ENCODE measurements around the gene ZC3HAV1L. TPM values are rescaled to one million over a fixed set of nuclear protein-coding genes. Genes with fewer than 3 reads are reported as not detected.

The ZC3HAV1L gene
- total RNA-seq (10 to 100 TPM in 1 of 5 experiments, 1 to 10 TPM in 1, under 1 TPM in 3; 0.35 to 26.7 (median 0.78) TPM), polyA plus RNA-seq (under 1 TPM in 1 of 2 donors, not detected in 1; 0.13 TPM), total RNA-seq (not detected)

GRCh38 chr7:139035586-139036353, at the start of gene ZC3HAV1L:
Gene ZC3HAV1L, minus strand, starts transcription at chr7:139036042. Its CDS starts 25 bp downstream, at chr7:139036017.
- Histone ChIP-seq H3K9me3 (ENCODE audit: control insufficient read depth in 2 of 3, low read length in 3 of 3) (no peaks in the 10 kb centered on the region), H3K4me1 (ENCODE audit: control insufficient read depth in 2 of 2, insufficient read depth in 2 of 2, low read length in 2 of 2) (peaks cover 0 to 6% of the 10 kb centered on the region in 2 donors), H3K4me3 (ENCODE audit: low read length) (peak within 1 kb of the TSS; percentile 55), H3K27me3 (ENCODE audit: control insufficient read depth in 2 of 2, insufficient read depth in 2 of 2, low read length in 2 of 2) (no peaks in the 10 kb centered on the region), H3K36me3 (ENCODE audit: control insufficient read depth in 2 of 3, insufficient read depth in 3 of 3, low read length in 3 of 3) (no peaks in the 10 kb centered on the region), H3K27ac (ENCODE audit: low read depth, low read length) (no peak within 1 kb of the TSS)
- Mint-ChIP-seq H3K36me3 (peaks cover 0 to 6% (median 0%) of the 10 kb centered on the region in 5 donors), H3K27me3 (no peaks in the 10 kb centered on the region), H3K4me3 (peak within 1 kb of the TSS; percentile 62 to 91 (median 80)), H3K9me3 (peaks cover 0 to 4% (median 0%) of the 10 kb centered on the region in 11 donors), H3K4me1 (peaks cover 7 to 43% (median 14%) of the 10 kb centered on the region in 7 donors), H3K27ac (peak within 1 kb of the TSS in 3 of 9 donors; percentile 45 to 86 (median 53))
- ChIA-PET POLR2A (interaction anchor here (1.4 kb wide), 1 partner anchor 11 kb away, joined by 5 read pairs; no protein-coding TSS in a partner anchor), CTCF (interaction anchor here (0.7 to 1.3 kb wide), 3 partner anchors 18 to 99 kb away, joined by 3 read pairs; no protein-coding TSS in a partner anchor)
- DNase-seq = peak in 4 of 9 donors; percentile 25 to 77 (median 29)
- intact Hi-C loops (cut with micrococcal nuclease) = loop anchor here (1.0 to 5.0 kb wide), 4 partner anchors 9 to 148 kb away; no protein-coding TSS in a partner anchor
- ATAC-seq = peak; percentile 80

- Mint-ChIP-seq H3K4me3 (peak overlapping the region in 8 of 10 donors; percentile 49 to 98 (median 60)), H3K4me1 (peaks cover 65 to 100% (median 96%) of the 10 kb centered on the region in 7 donors), H3K9me3 (peaks cover 0 to 13% (median 2%) of the 10 kb centered on the region in 11 donors), H3K36me3 (peaks cover 27 to 84% (median 73%) of the 10 kb centered on the region in 5 donors), H3K27ac (peak overlapping the region in 8 of 9 donors; percentile 79 to 90 (median 84)), H3K27me3 (no peaks in the 10 kb centered on the region)
- intact Hi-C loops (cut with micrococcal nuclease) = loop anchor here (1.0 kb wide), 2 partner anchors 9 to 10 kb away; no protein-coding TSS in a partner anchor
- Histone ChIP-seq H3K4me1 (ENCODE audit: control insufficient read depth in 2 of 2, insufficient read depth in 2 of 2, low read length in 2 of 2) (peaks cover 49 to 88% of the 10 kb centered on the region in 2 donors), H3K27me3 (ENCODE audit: control insufficient read depth in 2 of 2, insufficient read depth in 2 of 2, low read length in 2 of 2) (no peaks in the 10 kb centered on the region), H3K36me3 (ENCODE audit: control insufficient read depth in 2 of 3, insufficient read depth in 3 of 3, low read length in 3 of 3) (peaks cover 26 to 92% (median 61%) of the 10 kb centered on the region in 3 experiments), H3K9me3 (ENCODE audit: control insufficient read depth in 2 of 3, low read length in 3 of 3) (no peaks in the 10 kb centered on the region), H3K27ac (ENCODE audit: low read depth, low read length) (peak overlapping the region; percentile 38), H3K4me3 (ENCODE audit: low read length) (no peak overlapping the region)
- POLR2A ChIA-PET = interaction anchor here (1.3 to 5.8 kb wide), 6 partner anchors 10 to 19 kb away, joined by 3 to 57 read pairs (median 14); no protein-coding TSS in a partner anchor
- CTCF ChIA-PET = interaction anchor here (1.4 to 6.4 kb wide), 4 partner anchors 10 to 67 kb away, joined by 6 to 34 read pairs (median 15); no protein-coding TSS in a partner anchor
- ATAC-seq = no peak
- no peak for DNase-seq
Observed at GRCh38 chr7:139084709-139085108, 48.9 kb upstream of the ZC3HAV1L start.

GRCh38 chr7:139081584-139081983, 45.7 kb upstream of the ZC3HAV1L start:
- peaks cover 25 to 80% (median 69%) of the 10 kb centered on the region in 5 donors for H3K36me3 Mint-ChIP-seq
- H3K27ac ChIP-seq (ENCODE audit: low read depth, low read length) = peak overlapping the region; percentile 56
- no peaks in the 10 kb centered on the region for H3K27me3 Mint-ChIP-seq
- H3K9me3 Mint-ChIP-seq = peaks cover 0 to 5% (median 0%) of the 10 kb centered on the region in 11 donors
- H3K9me3 ChIP-seq (ENCODE audit: control insufficient read depth in 2 of 3, low read length in 3 of 3) = no peaks in the 10 kb centered on the region
- no peak for ATAC-seq
- CTCF ChIA-PET = interaction anchor here (0.7 to 2.5 kb wide), 5 partner anchors 10 to 65 kb away, joined by 3 to 9 read pairs (median 4); no protein-coding TSS in a partner anchor
- intact Hi-C loops (cut with micrococcal nuclease) = loop anchor here in 1 of 2 donors (1.0 kb wide), 2 partner anchors 13 to 46 kb away; no protein-coding TSS in a partner anchor
- peaks cover 37 to 96% (median 67%) of the 10 kb centered on the region in 3 experiments for H3K36me3 ChIP-seq (ENCODE audit: control insufficient read depth in 2 of 3, insufficient read depth in 3 of 3, low read length in 3 of 3)
- H3K27me3 ChIP-seq (ENCODE audit: control insufficient read depth in 2 of 2, insufficient read depth in 2 of 2, low read length in 2 of 2) = no peaks in the 10 kb centered on the region
- H3K4me1 Mint-ChIP-seq = peaks cover 52 to 98% (median 95%) of the 10 kb centered on the region in 7 donors
- POLR2A ChIA-PET = interaction anchor here (0.8 to 3.8 kb wide), 8 partner anchors 10 to 50 kb away, joined by 3 to 40 read pairs (median 8); no protein-coding TSS in a partner anchor
- peaks cover 40 to 79% of the 10 kb centered on the region in 2 donors for H3K4me1 ChIP-seq (ENCODE audit: control insufficient read depth in 2 of 2, insufficient read depth in 2 of 2, low read length in 2 of 2)
- no peak for DNase-seq
- H3K4me3 Mint-ChIP-seq = peak overlapping the region; percentile 51 to 98 (median 74)
- H3K27ac Mint-ChIP-seq = peak overlapping the region; percentile 60 to 94 (median 88)
- no peak overlapping the region for H3K4me3 ChIP-seq (ENCODE audit: low read length)

GRCh38 chr7:139080905-139081304, 45.1 kb upstream of the ZC3HAV1L start:
- Histone ChIP-seq H3K36me3 (ENCODE audit: control insufficient read depth in 2 of 3, insufficient read depth in 3 of 3, low read length in 3 of 3) (peaks cover 38 to 96% (median 71%) of the 10 kb centered on the region in 3 experiments), H3K4me3 (ENCODE audit: low read length) (no peak overlapping the region), H3K27ac (ENCODE audit: low read depth, low read length) (peak overlapping the region; percentile 56), H3K9me3 (ENCODE audit: control insufficient read depth in 2 of 3, low read length in 3 of 3) (no peaks in the 10 kb centered on the region), H3K27me3 (ENCODE audit: control insufficient read depth in 2 of 2, insufficient read depth in 2 of 2, low read length in 2 of 2) (no peaks in the 10 kb centered on the region), H3K4me1 (ENCODE audit: control insufficient read depth in 2 of 2, insufficient read depth in 2 of 2, low read length in 2 of 2) (peaks cover 34 to 75% of the 10 kb centered on the region in 2 donors)
- Mint-ChIP-seq H3K36me3 (peaks cover 24 to 79% (median 64%) of the 10 kb centered on the region in 5 donors), H3K9me3 (peaks cover 0 to 3% (median 0%) of the 10 kb centered on the region in 11 donors), H3K27ac (peak overlapping the region; percentile 60 to 94 (median 87)), H3K4me1 (peaks cover 49 to 98% (median 92%) of the 10 kb centered on the region in 7 donors), H3K27me3 (no peaks in the 10 kb centered on the region), H3K4me3 (peak overlapping the region; percentile 51 to 98 (median 74))
- peak; percentile 17 for ATAC-seq
- no peak for DNase-seq
- POLR2A ChIA-PET = interaction anchor here (0.8 to 3.8 kb wide), 9 partner anchors 10 to 51 kb away, joined by 3 to 40 read pairs (median 6); no protein-coding TSS in a partner anchor
- CTCF ChIA-PET = interaction anchor here (0.7 to 2.5 kb wide), 6 partner anchors 11 to 27 kb away, joined by 3 to 9 read pairs (median 4); no protein-coding TSS in a partner anchor
- intact Hi-C loops (cut with micrococcal nuclease) = loop anchor here (1.0 kb wide), 3 partner anchors 8 to 46 kb away; no protein-coding TSS in a partner anchor

GRCh38 chr7:139079861-139080260, 44.0 kb upstream of the ZC3HAV1L start:
- no peaks in the 10 kb centered on the region for H3K9me3 ChIP-seq (ENCODE audit: control insufficient read depth in 2 of 3, low read length in 3 of 3)
- Mint-ChIP-seq H3K27me3 (no peaks in the 10 kb centered on the region), H3K4me1 (peaks cover 41 to 93% (median 86%) of the 10 kb centered on the region in 7 donors), H3K36me3 (peaks cover 24 to 75% (median 61%) of the 10 kb centered on the region in 5 donors), H3K27ac (peak overlapping the region; percentile 42 to 94 (median 87)), H3K4me3 (peak overlapping the region; percentile 16 to 98 (median 74)), H3K9me3 (peaks cover 0 to 3% (median 0%) of the 10 kb centered on the region in 11 donors)
- no peaks in the 10 kb centered on the region for H3K27me3 ChIP-seq (ENCODE audit: control insufficient read depth in 2 of 2, insufficient read depth in 2 of 2, low read length in 2 of 2)
- peaks cover 42 to 94% (median 76%) of the 10 kb centered on the region in 3 experiments for H3K36me3 ChIP-seq (ENCODE audit: control insufficient read depth in 2 of 3, insufficient read depth in 3 of 3, low read length in 3 of 3)
- POLR2A ChIA-PET = interaction anchor here (0.6 to 3.8 kb wide), 11 partner anchors 8 to 1007 kb away, joined by 3 to 40 read pairs (median 6); a partner anchor contains a TSS
- no peak for ATAC-seq
- CTCF ChIA-PET = interaction anchor here (0.9 to 2.5 kb wide), 3 partner anchors 15 to 28 kb away, joined by 3 to 9 read pairs (median 5); no protein-coding TSS in a partner anchor
- no peak for DNase-seq
- intact Hi-C loops (cut with micrococcal nuclease) = loop anchor here in 1 of 2 donors (1.0 kb wide), 1 partner anchor 9 kb away; no protein-coding TSS in a partner anchor
- H3K4me1 ChIP-seq (ENCODE audit: control insufficient read depth in 2 of 2, insufficient read depth in 2 of 2, low read length in 2 of 2) = peaks cover 23 to 72% of the 10 kb centered on the region in 2 donors
- no peak overlapping the region for H3K4me3 ChIP-seq (ENCODE audit: low read length)
- peak overlapping the region; percentile 56 for H3K27ac ChIP-seq (ENCODE audit: low read depth, low read length)

Data from naive thymus-derived CD4-positive, alpha-beta T cell (primary cell).